Measurements from ENCODE around the gene WDR35. TPM values are rescaled to one million over a fixed set of nuclear protein-coding genes. Genes with fewer than 3 reads are reported as not detected.

Gene WDR35
- total and polyA plus RNA-seq, 10 of the 15 experiments (the other 5 are each of a cell fraction or from before 2014, with no cell fraction given) = 3.0 to 9.3 (median 6.3) TPM

DNA sequence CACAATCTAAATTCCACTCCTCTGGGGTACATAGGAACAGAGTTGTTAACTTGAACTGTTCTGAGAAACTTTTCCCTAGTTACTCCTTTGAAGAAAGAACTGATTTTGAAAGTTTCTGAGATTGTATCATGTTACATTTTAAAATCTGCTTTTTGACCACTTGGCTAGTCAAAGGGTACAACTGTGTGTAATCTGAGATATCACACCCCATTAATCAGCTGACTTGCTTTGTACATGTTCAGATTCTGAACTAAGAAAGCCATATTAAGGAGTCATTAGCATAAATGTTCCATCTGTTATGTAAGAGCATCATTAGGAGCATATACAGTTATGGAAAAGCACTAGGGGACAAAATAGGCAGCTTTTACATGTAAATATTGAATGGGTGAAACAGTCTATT lies 3.8 kb upstream of the WDR35 start:
- BruUV-seq (replicated peaks) = no TSS peak

DNA sequence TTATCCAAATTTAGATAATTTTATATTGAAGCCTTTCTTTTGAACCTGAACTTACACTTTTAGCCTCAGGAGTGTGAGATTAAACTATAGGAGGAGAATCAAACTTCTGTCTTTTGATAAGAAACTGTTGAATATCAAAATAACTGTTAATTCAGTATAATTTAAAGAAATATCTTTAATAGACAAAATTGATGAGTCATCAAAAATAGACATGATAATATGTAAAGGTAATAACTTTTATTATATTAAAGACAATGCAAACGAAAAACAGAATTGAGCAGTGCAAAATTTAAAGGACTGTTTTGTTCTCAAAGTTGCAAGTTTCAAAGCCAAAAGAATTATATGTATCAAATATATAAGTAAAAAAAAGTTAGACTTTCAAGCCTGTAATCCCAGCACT lies 2.0 kb upstream of the WDR35 start:
- Histone ChIP-seq H3K4me3 (no peak overlapping the region), H3K79me2 (ENCODE audit: control insufficient read depth, insufficient read depth, low read length) (no peaks in the 10 kb centered on the region), H2AFZ (ENCODE audit: control insufficient read depth, low read depth, low read length) (no peak overlapping the region), H3K9ac (ENCODE audit: control insufficient read depth, insufficient read depth, low read length) (no peak overlapping the region), H3K36me3 (ENCODE audit: control insufficient read depth in 2 of 2, insufficient read depth in 2 of 2, low read length in 1 of 2) (no peaks in the 10 kb centered on the region), H3K4me2 (ENCODE audit: control insufficient read depth, insufficient read depth) (no peak overlapping the region), H4K20me1 (ENCODE audit: control insufficient read depth, insufficient read depth) (no peaks in the 10 kb centered on the region), H3K27me3 (replicated peaks in 1 of 2; ENCODE audit: control insufficient read depth in 2 of 2, insufficient read depth in 2 of 2, low read length in 1 of 2) (no peaks in the 10 kb centered on the region), H3K27ac (ENCODE audit: control insufficient read depth, insufficient read depth) (no peak overlapping the region), H3K9me3 (replicated peaks; ENCODE audit: control insufficient read depth, insufficient read depth, low read length) (no peaks in the 10 kb centered on the region), H3K4me1 (ENCODE audit: control insufficient read depth, insufficient read depth, low read length) (peaks cover 6% of the 10 kb centered on the region; the same call in 1 of the 2 replicates)
- ChIA-PET RAD21 (ENCODE audit: unreplicated experiment) (no interaction called here), POLR2A (no interaction called here), CTCF (no interaction called here), SMC1A (ENCODE audit: uncharacterized antibody, unreplicated experiment) (no interaction called here)
- no TSS peak for BruUV-seq (replicated peaks)
- DNase-seq (ENCODE audit: low read depth, low spot score) (no peak), ATAC-seq (no peak), FAIRE-seq (no peak)
- intact Hi-C loops (cut with micrococcal nuclease; ENCODE audit: unreplicated experiment) = no loop called here
- no peak for TF ChIP-seq RFX5 (IDR thresholded peaks at IDR 0.05; ENCODE audit: low read depth, low read length)
- TF ChIP-seq NFXL1 (IDR thresholded peaks at IDR 0.05; ENCODE audit: borderline replicate concordance) = no peak
- TF ChIP-seq, protein P1, sequence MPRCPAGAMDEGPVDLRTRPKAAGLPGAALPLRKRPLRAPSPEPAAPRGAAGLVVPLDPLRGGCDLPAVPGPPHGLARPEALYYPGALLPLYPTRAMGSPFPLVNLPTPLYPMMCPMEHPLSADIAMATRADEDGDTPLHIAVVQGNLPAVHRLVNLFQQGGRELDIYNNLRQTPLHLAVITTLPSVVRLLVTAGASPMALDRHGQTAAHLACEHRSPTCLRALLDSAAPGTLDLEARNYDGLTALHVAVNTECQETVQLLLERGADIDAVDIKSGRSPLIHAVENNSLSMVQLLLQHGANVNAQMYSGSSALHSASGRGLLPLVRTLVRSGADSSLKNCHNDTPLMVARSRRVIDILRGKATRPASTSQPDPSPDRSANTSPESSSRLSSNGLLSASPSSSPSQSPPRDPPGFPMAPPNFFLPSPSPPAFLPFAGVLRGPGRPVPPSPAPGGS (IDR thresholded peaks at IDR 0.05; ENCODE audit: borderline replicate concordance, insufficient read depth, low read depth, low read length, poor library complexity, severe bottlenecking) = no peak
- TF ChIP-seq BMI1 (IDR thresholded peaks at IDR 0.05; ENCODE audit: borderline replicate concordance) = no peak
- in situ Hi-C loops (cut with MboI) = no loop called here
- 3% methylated on average over 1 of the region's 1 CpG for WGBS (ENCODE audit: insufficient coverage, insufficient replicate concordance, low lambda C conversion rate, missing lambda C conversion rate)

More for the DNA sequence above, 3.8 kb upstream of the WDR35 start:
- SMC1A ChIA-PET (ENCODE audit: uncharacterized antibody, unreplicated experiment) = interaction anchor here (0.6 to 0.9 kb wide), 4 partner anchors 14 to 107 kb away, joined by 3 to 5 read pairs (median 3); no protein-coding TSS in a partner anchor
- Histone ChIP-seq H4K20me1 (ENCODE audit: control insufficient read depth, insufficient read depth) (no peaks in the 10 kb centered on the region), H3K79me2 (ENCODE audit: control insufficient read depth, insufficient read depth, low read length) (no peaks in the 10 kb centered on the region), H3K4me3 (no peak overlapping the region), H3K9me3 (replicated peaks; ENCODE audit: control insufficient read depth, insufficient read depth, low read length) (no peaks in the 10 kb centered on the region), H3K9ac (ENCODE audit: control insufficient read depth, insufficient read depth, low read length) (no peak overlapping the region), H3K36me3 (ENCODE audit: control insufficient read depth in 2 of 2, insufficient read depth in 2 of 2, low read length in 1 of 2) (no peaks in the 10 kb centered on the region), H3K4me1 (ENCODE audit: control insufficient read depth, insufficient read depth, low read length) (peaks cover 3% of the 10 kb centered on the region; the same call in 1 of the 2 replicates), H3K4me2 (ENCODE audit: control insufficient read depth, insufficient read depth) (no peak overlapping the region), H3K27ac (ENCODE audit: control insufficient read depth, insufficient read depth) (no peak overlapping the region), H2AFZ (ENCODE audit: control insufficient read depth, low read depth, low read length) (no peak overlapping the region), H3K27me3 (replicated peaks in 1 of 2; ENCODE audit: control insufficient read depth in 2 of 2, insufficient read depth in 2 of 2, low read length in 1 of 2) (no peaks in the 10 kb centered on the region)
- DNase-seq (ENCODE audit: low read depth, low spot score) (no peak), ATAC-seq (no peak), FAIRE-seq (no peak)
- TF ChIP-seq GATAD2B (conservative IDR thresholded peaks at IDR 0.05; ENCODE audit: low read depth) = no peak
- TF ChIP-seq, protein P2, sequence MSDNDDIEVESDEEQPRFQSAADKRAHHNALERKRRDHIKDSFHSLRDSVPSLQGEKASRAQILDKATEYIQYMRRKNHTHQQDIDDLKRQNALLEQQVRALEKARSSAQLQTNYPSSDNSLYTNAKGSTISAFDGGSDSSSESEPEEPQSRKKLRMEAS (IDR thresholded peaks at IDR 0.05; ENCODE audit: low read depth, low read length) = no peak
- no peak for TF ChIP-seq EGR1 (IDR thresholded peaks at IDR 0.05; ENCODE audit: borderline replicate concordance in 1 of 2, low read depth in 2 of 2, low read length in 2 of 2)
- TF ChIP-seq CBFB (IDR thresholded peaks at IDR 0.05; ENCODE audit: low read depth) = no peak
- no peak for TF ChIP-seq PAX5 (IDR thresholded peaks at IDR 0.05; ENCODE audit: borderline replicate concordance, low read depth, low read length)
- CTCF ChIA-PET = interaction anchor here (0.6 to 0.7 kb wide), 2 partner anchors 22 to 116 kb away, joined by 3 read pairs; no protein-coding TSS in a partner anchor
- in situ Hi-C loops (cut with MboI) = no loop called here
- RAD21 ChIA-PET (ENCODE audit: unreplicated experiment) = interaction anchor here (1.2 kb wide), 1 partner anchor 232 kb away, joined by 3 read pairs; no protein-coding TSS in a partner anchor
- intact Hi-C loops (cut with micrococcal nuclease; ENCODE audit: unreplicated experiment) = no loop called here
- POLR2A ChIA-PET = interaction anchor here (1.0 kb wide), 1 partner anchor 21 kb away, joined by 3 read pairs; no protein-coding TSS in a partner anchor

Measured in GM12878 (cell line).